MM.1S (cell line): ENCODE measurements around the gene AK8.

ENCODE experiments used
- CTCF ChIP-seq: fragments of 300-600 bp; sonication (generic); IDR thresholded peaks from 2 replicates; pipeline ENCODE4 v1.5.1; 2016; ENCODE audit warnings: antibody characterized with exemption, low read length, mixed read lengths
- EZH2 ChIP-seq: fragments of 300-600 bp; sonication (generic); optimal IDR thresholded peaks from 2 replicates; pipeline ENCODE3; 2017; ENCODE audit warnings: low read depth, mild to moderate bottlenecking, antibody characterized with exemption, low read length, mixed read lengths
- EZH2phosphoT487 ChIP-seq: fragments of 300-600 bp; sonication (generic); IDR thresholded peaks from 2 replicates; pipeline ENCODE4 v1.6.1; 2018; ENCODE audit warnings: antibody characterized with exemption, low read length

DNA sequence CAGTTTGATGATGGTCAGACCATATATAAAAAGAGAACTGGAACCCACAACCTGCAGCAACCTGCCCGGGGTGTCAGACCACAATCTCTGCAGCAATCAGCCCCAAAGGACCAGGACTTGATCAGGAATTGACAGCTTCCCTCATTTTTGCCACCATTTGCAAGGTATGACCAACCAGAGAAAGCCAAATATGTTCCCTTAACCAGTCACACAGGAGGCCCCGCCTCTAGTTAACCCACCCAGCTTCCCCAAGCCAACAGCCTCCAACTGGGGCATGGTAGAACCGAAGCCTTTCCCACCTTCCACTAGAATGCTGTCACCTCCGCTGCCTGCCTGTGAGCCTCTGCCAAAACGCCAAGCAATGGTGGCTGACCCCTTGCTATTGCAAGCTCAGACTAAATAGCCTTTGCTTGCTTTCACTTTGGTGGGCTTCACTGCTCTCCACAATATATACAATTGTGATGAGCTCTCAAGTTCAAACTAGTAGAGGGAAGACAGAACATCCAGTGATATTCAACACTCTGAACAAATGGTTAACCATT lies 86.3 kb downstream of the AK8 start:
- TF ChIP-seq CTCF (no peak), EZH2 (no peak), EZH2phosphoT487 (no peak)
